GM19043 (cell line): Measurements from ENCODE around the gene EVI5.

Experiments used
- ATAC-seq: cut with Tn5 transposase; IDR thresholded peaks from one replicate; pipeline ENCODE4 v1.9.1; 2021; ENCODE audit warnings: low read depth; ENCODE audit not compliant: unreplicated experiment

Gene EVI5

GRCh38 chr1:92486251-92487077 lies 298.4 kb downstream of the EVI5 start, which contains the start of gene GFI1:
Gene GFI1, minus strand, starts transcription at chr1:92486925. Its CDS starts 3,438 bp downstream, at chr1:92483487.
- peak; percentile 21 for ATAC-seq

- ATAC-seq, result peak; percentile 39
Observed at GRCh38 chr1:92485381-92486250, 299.3 kb downstream of the EVI5 start.

- peak; percentile 23 for ATAC-seq
Observed at GRCh38 chr1:92484472-92485380, 300.2 kb downstream of the EVI5 start.

GRCh38 chr1:92483610-92484471 lies 301.1 kb downstream of the EVI5 start:
- peak; percentile 5 for ATAC-seq

- ATAC-seq, result no peak
Observed at GRCh38 chr1:92482665-92483609, 302.0 kb downstream of the EVI5 start.

- no peak for ATAC-seq
Observed at GRCh38 chr1:92481971-92482664, 302.8 kb downstream of the EVI5 start.

- ATAC-seq, result no peak
Observed at GRCh38 chr1:92481599-92481925, 303.3 kb downstream of the EVI5 start.

DNA sequence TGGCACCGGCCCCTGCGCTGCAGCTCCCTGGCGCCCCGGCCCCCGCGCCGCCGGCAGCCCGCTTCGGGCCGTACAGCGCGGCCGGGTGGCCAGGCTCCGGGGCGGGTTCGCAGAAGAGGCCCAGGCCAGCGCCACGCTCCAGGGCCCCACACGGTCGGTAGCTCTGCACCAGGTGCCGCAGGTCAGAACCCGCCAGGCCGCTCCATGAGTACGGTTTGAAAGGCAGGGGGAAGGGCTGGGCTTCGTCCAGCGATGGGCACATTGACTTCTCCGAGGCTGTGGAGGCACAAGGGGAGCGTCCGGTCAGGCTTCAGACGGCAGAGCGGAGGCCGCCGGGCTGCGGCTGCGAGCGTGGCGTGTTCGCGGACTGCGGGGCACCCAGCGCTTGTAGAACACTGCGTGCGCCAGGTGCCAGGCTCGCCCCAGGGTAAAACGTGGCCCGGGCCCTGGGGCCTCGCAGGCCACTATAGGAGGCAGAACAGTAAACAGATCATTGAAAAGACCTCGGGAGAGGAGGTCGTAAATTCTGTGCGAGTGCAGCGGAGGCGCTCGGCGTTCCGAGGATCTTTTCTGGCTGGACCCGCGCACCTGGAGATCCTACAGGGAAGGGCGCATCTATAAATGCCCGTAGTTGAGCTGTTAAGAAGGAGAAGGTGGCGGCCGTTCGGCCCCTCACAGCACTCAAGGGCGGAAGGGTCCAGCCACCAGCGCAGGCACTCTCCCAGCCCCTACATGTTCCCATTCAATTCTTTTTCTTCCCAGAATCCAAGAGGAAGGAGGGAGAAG lies 303.9 kb downstream of the EVI5 start:
- no peak for ATAC-seq

GRCh38 chr1:92480200-92480812 lies 304.6 kb downstream of the EVI5 start:
- ATAC-seq, result no peak

GRCh38 chr1:92479587-92479986 lies 305.3 kb downstream of the EVI5 start:
- no peak for ATAC-seq

GRCh38 chr1:92478393-92478792 lies 306.5 kb downstream of the EVI5 start:
- no peak for ATAC-seq

GRCh38 chr1:92476071-92476631 lies 308.8 kb downstream of the EVI5 start:
- no peak for ATAC-seq

- ATAC-seq, result no peak
Observed at GRCh38 chr1:92475029-92475428, 309.9 kb downstream of the EVI5 start.

DNA sequence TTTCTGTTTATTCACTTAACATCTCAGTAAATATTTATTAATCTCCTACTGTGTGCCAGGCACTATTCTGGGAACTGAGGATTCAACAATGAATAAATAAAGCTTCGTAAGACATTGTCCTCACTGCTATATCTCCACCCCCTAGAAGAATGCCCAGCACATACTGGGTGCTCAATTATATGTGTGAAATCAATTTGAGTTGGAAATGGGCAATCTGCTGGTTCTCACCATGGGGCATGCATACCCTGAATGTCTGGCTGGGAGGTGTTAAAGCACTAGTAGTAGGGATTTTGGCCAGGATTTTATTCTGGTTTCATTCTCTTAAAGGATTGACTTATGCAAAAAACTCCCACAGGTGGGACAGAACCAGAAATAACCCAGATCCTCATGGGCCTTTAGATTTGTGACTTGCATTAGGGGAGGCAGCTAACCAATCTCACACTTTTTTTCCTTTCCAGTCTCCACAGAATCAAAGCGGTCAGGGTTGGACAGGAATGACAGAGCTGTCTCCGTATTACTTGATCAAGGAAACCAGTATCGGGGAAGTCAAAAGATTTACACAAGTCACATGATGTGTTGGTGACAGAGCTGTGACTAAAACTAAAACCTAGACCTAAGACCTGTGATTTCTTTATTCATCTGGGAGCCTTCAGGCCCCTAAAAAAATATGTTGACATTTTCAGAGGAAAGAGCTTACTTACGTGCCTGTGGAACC lies 311.0 kb downstream of the EVI5 start:
- ATAC-seq, result no peak

DNA sequence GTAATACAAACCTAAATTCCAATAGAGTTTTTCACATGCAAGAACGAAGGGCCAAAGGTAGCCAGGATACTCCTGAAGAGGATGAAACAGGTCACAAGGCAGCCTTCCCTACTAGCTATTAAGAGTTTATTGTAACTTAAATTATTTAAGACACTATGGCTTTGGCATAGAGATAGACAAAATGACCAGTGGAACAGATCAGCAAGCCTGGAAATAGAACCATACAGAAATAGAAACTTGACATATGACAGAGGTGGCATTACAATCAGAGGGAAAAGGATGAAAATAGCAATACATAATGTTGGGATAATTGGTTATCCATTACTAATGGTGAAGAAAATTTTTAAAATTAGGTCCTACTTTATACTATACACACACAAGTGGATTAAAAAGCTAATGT lies 314.7 kb downstream of the EVI5 start:
- no peak for ATAC-seq
